HG03432 (cell line): ENCODE data around the gene FNDC10.

Experiments used
- ATAC-seq: cut with Tn5 transposase; IDR thresholded peaks from one replicate; pipeline ENCODE4 v1.9.1; 2021; ENCODE audit warnings: mild to moderate bottlenecking, moderate library complexity; ENCODE audit not compliant: unreplicated experiment

FNDC10 gene

GRCh38 chr1:1627829-1628753, 28.2 kb upstream of the FNDC10 start:
- ATAC-seq, result no peak

DNA sequence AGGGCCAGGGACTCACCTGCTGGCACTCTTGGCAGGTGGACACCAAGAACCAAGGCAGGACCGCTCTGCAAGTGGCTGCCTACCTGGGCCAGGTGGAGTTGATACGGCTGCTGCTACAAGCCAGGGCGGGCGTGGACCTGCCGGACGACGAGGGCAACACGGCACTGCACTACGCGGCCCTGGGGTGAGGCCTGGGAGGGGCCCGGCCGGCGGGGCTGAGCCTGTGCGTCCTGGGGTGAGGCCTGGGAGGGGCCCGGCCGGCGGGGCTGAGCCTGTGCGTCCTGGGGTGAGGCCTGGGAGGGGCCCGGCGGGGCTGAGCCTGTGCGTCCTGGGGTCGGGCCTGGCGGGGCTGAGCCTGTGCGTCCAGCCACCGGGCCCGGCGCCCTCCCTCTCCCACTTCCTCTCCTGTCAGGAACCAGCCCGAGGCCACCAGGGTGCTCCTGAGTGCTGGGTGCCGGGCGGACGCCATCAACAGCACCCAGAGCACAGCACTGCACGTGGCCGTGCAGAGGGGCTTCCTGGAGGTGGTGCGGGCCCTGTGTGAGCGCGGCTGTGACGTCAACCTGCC, 27.4 kb upstream of the FNDC10 start:
- no peak for ATAC-seq

DNA sequence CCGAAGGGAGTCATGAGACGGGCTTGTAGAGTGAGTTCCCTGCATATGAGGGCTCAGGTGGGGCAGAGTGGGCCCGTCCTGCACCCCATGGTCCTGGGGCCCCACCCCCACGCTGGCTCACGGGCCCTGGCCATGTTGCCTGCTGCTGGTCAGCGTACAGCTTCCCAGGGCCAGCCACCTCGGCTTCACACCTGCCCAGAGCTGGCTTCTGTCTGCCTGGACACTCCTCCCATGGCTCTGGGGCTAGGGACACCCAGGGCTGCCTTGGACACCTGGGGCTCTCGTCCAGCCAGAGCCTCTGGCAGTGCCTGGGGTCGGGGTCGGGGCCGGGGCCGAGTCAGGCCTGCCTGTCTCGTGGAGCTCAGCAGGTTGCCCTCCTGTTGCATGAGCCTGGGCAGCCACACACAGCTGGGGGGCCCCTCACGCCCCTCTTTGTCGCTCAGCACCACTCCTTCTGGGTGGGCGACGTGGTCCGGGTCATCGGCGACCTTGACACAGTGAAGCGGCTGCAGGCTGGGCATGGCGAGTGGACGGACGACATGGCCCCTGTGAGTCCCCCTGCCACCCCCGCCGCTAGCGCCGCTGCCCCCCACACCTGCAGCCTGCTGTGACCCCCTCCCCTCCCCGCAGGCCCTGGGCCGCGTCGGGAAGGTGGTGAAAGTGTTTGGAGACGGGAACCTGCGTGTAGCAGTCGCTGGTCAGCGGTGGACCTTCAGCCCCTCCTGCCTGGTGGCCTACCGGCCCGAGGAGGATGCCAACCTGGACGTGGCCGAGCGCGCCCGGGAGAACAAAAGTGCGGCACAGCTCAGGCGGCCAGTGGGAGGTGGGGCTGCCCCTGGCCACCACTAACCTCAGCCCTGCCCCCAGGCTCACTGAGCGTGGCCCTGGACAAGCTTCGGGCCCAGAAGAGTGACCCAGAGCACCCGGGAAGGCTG, 26.5 kb upstream of the FNDC10 start:
- no peak for ATAC-seq

DNA sequence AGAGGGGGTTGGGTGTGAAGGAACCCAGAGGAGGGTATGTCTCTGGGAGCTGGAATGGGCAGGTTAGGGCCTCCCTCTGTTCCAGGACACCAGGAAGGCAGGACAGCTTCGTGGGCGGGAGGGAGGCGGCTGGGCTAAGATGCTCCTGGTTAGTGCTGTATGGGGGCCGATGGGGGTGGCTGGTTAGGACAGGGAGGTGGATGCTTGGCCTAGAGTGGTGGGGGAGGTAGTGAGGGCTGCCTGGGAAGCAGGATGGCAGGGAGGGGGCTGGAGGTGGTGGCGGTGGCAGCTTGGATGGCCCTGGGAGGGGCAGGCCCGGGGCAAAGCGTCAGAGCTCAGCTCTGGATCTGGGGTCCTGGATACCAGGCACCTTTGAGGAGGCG, 25.9 kb upstream of the FNDC10 start:
- no peak for ATAC-seq

DNA sequence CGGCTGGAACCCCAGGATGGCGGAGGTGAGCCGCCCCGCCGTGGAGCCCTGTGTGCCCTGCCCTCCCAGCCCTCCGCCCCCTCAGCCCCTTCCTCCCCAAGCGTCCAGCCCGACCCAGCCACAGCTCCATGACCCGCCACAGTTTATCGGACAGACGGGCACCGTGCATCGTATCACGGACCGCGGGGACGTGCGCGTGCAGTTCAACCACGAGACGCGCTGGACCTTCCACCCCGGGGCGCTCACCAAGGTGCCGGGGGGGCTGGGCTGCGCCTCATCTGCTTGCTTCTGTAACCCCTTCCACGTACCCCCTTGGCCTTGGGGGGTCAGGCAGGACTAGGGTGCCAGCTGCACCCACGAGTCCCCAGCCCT, 25.5 kb upstream of the FNDC10 start:
- no peak for ATAC-seq

DNA sequence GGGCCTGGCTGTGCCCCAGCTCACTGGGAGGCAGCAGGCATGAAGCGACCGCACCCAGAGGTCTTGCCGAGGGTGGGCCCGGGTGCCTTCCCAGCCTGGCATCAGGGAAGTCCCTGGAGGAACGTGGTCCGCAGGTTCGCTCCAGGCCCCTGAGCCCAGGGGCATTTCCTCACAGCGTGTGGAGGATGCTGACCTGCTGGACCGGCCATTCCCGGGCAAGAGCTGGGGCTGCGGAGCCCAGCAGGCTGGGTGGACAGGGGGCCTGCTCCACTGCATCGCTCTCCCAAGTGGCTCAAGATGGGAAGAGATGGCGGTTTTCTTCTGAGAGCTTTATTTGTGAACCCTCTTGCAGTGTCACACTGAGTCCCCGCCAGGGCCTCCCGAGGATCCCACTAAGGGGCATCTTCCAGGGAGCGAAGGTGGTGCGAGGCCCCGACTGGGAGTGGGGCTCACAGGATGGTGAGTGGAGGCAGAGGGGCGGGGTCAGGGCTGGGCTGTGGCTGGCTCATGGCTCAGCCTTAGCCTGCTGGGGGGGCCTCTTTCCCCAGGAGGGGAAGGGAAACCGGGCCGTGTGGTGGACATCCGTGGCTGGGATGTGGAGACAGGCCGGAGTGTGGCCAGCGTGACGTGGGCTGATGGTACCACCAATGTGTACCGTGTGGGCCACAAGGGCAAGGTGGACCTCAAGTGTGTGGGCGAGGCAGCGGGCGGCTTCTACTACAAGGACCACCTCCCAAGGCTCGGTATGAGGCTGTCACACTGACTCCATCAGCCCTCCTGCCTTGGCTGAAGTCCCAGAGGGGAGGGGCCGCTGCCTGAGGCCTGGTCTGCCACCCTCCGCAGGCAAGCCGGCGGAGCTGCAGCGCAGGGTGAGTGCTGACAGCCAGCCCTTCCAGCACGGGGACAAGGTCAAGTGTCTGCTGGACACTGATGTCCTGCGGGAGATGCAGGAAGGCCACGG, 24.8 kb upstream of the FNDC10 start:
- ATAC-seq, result no peak

DNA sequence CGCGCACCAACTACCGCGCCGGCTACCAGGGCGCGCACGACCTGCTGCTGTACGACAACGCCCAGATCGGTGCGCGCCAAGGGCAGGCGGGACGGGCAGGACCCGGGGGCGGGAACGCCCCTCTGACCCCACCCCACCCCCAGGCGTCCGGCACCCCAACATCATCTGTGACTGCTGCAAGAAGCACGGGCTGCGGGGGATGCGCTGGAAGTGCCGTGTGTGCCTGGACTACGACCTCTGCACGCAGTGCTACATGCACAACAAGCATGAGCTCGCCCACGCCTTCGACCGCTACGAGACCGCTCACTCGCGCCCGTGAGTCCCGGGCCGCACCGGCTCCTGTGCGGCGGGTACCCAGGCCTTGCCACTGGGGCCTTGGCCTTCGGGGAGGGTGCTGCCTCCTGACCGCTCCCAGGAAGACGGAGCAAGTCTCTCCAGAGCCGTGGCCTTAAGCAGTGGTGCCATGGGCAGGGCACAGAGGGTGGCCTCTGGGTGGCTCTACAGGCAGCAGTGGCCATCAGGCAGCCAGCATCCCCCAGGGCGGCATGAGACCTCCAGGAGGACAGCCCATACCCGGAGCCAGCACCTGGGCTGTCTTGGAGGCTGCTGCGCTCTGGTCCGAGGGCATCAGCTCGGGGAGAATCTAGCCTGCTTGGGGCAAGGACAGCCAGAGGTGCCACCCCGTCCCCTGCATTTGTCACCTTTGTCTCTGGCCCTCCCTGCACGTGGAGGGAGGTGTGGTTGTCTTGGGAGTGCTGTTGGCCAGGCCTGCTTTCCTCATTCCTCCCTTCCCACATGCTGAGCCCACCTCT, 23.9 kb upstream of the FNDC10 start:
- ATAC-seq, result no peak

GRCh38 chr1:1623181-1623630, 23.3 kb upstream of the FNDC10 start:
- ATAC-seq, result no peak

- ATAC-seq, result no peak
Measured at GRCh38 chr1:1622788-1623094, 22.8 kb upstream of the FNDC10 start.

GRCh38 chr1:1622010-1622787, 22.3 kb upstream of the FNDC10 start:
- no peak for ATAC-seq

GRCh38 chr1:1621173-1622009, 21.5 kb upstream of the FNDC10 start:
- ATAC-seq, result no peak

DNA sequence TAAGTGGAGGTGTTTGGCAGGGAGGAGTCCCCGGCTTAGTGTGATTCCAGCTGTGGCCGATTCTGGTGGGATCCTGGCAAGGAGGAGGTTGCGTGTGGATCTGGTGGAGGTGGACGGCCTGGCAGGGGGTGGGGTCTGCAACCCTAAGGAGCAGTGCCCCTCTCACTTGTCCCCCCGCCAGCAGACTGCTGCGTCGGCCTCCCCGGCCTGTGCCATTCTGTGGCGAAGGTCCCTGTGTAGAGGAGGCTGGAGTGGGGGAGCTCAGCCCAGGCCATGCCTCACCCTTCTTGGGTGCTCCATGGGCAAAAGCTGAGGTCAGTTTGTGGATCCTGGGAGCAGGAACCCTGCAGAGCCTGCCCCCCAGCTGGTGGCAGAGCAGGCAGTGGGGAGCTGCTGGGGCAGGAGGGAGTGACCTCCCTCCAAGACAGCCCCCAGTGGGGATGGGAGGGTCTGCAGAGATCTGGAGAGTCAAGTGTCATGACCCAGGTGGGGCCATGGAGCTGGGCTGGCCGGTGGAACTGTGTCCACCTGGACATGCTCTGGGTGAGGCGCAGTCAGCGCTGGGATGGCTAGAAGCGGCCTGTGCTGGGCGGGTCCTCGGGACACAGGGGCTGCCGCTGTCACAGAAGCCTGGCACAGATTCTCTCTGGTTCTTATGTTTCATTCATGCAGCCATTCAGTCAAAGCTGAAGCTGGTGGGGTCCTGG, 20.7 kb upstream of the FNDC10 start:
- ATAC-seq, result no peak

- no peak for ATAC-seq
Measured at GRCh38 chr1:1619917-1620361, 20.0 kb upstream of the FNDC10 start.

DNA sequence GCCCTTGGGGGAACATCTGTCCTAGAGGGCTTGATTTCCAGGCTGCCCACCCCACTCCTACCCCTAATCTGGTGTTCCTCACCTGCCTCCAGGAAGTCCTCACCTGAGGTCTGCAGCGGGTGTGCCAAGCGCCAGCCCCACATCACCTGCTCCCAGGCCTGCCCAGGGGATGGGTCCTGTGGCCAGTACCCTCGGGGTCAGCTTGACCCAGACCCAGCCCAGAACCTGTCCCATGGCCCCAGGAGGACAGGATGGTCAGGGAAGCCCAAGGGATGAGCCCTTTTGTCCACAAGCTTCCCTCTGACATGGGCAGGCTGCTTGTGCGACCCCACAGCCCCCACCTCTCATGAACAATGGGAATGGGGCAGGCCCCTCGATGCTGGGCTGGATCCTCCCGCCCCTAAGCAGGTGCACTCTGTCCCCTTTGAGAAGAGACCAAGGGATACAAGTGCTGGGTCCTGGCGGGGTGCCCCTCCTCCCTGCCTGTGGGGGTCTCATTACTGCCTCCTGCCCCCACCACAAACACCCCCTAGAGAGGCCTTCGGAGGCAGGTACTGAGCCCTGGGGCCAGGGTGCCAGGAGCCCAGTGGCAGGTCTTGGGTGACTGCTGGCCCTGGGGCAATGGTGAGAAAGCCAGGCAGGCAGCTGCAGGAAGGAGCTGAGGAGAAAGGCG, 18.6 kb upstream of the FNDC10 start:
- no peak for ATAC-seq

DNA sequence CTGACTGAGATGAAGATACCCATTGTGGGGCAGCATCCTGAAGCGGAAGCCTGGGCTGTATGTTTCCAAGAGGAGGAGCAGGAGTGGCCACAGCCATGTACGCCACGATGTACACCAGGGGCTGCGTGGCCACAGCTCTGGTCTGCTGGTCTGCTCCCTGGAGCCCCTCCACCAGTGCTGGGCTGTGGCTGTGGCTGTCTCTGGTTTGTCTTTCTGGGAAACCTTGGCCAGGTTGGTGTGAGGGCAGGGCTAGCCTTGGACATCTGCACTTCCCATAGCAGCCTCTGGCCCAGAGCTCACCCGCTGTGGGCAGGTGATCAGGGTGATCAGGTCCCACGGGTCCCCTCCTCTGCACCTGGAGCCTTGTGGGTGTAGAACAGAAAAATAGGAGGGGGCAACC, 18.0 kb upstream of the FNDC10 start:
- no peak for ATAC-seq

DNA sequence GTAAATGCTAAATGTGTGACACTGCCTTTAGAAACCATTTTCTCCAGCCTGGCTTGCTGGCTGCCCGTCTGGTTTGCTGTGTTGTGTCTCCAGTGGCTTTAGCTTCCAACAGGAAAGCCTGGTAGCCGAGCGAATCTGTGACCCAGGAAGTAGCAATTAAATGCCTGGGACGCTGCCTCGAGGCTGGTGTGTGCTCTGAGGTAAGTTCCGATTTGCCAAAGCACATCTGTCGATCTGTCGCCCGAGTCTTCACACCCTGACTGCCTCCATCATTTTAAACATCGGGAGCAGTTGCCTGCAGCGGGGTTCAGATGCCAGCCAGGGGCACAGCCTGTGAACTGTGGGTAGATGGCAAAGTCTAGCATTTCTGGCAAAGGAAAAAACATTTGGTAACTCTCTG, 17.6 kb upstream of the FNDC10 start:
- ATAC-seq, result no peak

- ATAC-seq, result no peak
Measured at GRCh38 chr1:1616838-1617237, 16.9 kb upstream of the FNDC10 start.
